ENCODE data around the gene IRF8.

IRF8 gene

DNA sequence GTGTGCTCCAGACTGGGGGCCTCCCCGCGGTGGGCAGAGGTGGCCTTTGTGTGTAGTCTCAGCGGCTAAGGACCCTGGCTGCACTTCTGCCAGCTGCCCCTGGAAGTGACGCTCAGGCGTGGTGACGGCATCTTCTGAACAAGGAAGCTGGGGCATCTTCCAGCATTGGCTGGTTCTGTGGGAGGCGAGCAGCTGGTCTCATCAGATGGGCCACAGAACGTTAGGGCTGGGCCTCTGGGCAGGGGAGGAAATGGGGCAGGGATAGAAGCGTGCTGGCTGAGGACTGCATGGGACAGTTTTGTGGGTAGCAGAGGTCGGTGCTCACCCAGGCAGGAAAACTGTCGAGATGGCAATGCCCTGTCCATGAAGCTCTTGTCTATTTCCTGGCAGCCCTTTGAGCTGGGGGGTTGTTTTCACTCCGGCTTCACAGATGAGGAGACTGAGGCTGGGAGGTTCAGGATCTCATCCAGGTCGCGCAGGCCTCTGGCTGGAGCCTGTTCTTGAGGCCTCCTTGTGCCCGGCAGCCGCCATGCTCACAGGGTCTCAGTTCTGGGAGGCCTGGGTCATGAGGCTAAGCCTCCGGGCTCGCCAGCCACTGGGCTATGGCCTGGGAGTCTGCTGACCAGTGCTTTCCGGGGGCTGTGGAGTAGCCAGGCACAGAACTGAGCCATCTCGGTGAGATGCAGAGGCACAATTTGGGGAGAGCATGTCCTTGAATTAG, 16.3 kb downstream of the IRF8 start:
- no peak for DNase-seq

DNA sequence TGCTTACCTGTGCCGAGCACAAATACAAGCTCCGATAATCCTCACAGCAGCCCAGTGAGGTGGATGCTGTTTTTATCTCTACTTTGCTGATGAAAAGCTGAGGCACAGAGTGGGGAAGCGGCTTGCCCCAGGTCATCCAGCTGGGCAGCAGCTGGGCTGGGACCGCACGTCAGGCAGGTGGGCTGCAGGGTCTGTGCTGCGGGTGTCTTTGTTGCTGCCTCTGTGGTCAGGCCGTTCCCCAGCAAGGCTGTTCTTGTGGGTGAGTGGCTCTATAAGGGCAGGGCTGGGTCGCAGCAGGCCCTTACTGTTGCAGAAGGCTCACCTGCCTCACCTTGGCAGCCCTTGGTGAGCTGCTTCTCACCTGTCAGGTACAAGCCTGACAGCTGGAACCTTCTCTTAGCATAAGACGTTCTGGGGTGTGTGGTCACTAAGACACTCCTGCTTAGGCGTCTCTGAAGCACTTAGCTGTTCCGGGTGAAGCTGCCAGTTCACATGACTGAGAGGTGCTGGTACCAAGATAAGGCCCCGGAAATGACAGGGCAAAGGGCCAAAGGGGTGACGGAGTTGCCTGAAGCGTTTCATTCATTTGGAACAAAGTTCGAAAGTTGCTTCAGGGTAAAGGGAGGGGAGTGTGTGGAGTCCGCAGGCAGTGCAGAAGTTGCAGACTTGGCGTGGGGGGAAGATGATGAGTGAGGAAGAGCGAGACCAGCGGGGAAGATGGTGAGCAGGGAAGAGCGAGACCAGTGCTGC, 17.4 kb downstream of the IRF8 start:
- DNase-seq, result no peak

- DNase-seq, result no peak
Measured at GRCh38 chr16:85917012-85917411, 18.1 kb downstream of the IRF8 start.

DNA sequence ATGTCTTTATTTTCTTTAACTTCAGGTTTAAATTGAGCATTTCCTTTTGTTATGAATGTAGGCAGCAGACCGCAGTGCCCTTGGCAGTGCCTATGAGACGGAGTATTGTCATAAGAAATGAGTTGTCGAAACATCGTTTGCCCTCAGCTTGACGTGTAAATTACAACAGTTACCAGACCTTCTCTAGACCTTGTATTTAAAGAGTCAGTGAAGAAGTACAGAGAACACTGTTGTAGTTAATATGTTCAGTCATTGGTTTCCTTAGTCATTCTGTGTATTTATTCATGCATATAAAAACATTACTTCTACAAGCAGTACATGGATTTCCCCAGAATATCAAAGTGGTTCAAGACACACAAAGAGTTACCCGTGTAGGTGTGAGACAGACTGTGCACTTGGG, 19.0 kb downstream of the IRF8 start:
- no peak for DNase-seq

DNA sequence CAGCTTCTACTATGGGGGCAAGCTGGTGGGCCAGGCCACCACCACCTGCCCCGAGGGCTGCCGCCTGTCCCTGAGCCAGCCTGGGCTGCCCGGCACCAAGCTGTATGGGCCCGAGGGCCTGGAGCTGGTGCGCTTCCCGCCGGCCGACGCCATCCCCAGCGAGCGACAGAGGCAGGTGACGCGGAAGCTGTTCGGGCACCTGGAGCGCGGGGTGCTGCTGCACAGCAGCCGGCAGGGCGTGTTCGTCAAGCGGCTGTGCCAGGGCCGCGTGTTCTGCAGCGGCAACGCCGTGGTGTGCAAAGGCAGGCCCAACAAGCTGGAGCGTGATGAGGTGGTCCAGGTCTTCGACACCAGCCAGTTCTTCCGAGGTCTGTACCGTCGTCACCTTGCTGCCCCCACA, 19.5 kb downstream of the IRF8 start:
- no peak for DNase-seq

- DNase-seq, result no peak
Measured at GRCh38 chr16:85919271-85920267, 20.6 kb downstream of the IRF8 start.

DNA sequence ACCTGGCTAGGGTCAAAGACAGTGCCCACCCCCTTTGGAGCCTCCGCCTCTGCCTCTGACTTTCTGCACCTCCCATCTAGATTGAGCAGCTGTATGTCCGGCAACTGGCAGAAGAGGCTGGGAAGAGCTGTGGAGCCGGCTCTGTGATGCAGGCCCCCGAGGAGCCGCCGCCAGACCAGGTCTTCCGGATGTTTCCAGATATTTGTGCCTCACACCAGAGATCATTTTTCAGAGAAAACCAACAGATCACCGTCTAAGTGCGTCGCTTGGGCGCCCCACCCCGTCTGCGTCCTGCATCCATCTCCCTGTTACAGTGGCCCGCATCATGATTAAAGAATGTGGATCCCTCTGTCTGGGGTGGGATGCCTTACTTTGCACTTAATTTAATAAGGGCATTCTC, 22.1 kb downstream of the IRF8 start:
- no peak for DNase-seq

GRCh38 chr16:85923153-85924021, 24.4 kb downstream of the IRF8 start:
- DNase-seq, result no peak

GRCh38 chr16:85924675-85925074, 25.7 kb downstream of the IRF8 start:
- DNase-seq, result no peak

DNA sequence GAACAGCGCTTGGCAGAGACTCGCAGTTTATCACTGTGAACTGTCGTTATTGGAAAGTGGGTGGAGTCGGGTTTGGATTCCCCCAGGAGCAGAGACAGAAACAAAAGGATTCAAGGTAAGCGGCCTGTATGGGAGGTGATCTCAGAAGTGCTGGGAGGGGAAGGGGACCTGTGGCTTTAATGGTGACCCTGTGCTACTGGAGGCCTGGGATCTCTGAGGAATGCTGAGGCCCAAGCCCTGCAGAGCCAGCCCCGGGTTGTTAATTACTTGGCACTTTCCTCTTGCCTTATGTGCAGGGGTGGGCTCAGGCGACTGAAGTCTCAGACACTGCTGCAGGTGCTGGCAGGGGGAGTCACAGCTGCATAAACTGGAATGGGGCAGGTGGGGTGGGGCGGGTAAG, 27.4 kb downstream of the IRF8 start:
- no peak for DNase-seq

DNA sequence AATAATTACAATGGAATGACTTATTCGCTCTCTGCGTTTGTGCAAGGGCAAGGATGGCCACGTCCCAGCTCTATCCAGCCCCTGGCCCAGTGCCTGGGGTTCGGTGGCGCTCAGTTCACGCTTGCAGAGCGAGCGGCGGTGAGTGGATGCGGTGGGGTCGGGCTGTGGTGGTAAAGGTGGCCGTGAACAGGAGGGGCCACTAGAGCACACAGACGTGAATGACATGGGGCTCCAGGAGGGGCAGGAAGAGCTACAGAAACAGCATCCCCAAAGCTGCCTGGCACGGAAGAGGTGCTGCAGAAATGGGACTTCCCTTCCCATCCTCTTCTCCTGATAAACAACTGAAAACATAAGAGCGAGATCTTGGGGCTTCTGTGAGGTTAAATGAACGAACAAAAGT, 28.4 kb downstream of the IRF8 start:
- no peak for DNase-seq

DNA sequence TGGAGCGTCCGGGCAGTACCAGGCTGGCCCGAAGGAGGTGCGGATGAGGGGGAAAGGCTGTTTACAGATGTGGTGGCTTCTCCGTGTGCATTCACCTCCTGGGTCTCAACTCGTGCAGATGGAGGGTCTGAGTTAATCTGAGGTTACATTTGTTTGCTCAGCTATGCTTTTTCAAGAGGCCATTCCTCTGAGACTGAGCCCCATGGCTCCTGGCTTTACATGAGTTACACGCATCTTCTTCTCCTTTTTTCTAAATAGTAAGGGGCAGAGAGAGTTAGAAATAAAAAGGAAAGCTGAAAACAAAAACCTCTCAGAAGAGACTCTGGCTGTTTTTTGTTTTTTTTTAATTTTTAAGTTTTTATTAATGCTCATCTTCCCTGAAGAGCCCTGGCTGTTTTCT, 29.0 kb downstream of the IRF8 start:
- DNase-seq, result no peak

DNA sequence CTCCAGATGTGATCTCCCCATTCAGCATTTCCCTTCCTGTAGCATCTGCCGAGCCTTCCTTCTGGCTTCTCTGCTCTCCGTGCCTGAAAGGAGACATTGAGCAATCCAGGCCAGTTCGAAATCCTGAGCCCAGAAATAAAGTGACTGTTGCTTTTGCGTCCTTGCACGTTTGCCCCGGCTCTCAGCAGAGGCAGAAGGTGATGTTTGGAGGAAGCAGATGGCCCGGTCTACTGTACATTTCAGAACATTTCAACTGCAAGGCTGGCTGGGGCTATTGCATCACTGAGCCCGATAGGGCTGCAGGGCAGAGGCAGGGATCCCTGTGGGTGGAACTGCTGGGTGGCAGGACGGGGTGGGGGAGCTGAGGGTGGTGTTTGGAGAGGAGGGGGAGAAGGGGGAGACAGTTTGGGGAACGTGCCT, 29.4 kb downstream of the IRF8 start:
- no peak for DNase-seq

DNA sequence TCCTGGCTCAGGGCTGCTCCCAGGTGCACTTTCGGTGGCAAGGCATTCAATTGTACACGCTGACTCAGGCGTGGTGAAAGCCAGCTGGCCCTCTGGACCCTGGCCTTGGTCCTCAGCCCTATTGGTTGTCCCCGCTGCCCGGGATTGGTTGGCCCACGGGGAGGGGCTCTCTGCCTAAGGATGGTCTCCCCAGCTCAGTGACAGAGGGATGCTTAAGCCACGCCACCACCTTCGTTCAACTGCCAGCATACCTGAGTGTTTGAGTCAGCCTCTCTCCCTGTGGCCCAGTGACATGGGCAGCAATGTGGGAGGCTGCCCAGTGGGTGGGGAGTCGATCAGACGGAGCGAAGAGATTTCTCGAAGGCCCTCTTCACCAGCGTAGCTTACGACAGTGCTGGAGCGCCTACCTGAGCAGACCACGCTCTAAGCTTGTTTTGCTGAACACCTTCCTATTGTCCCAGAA, 30.3 kb downstream of the IRF8 start:
- DNase-seq, result no peak

- DNase-seq, result no peak
Measured at GRCh38 chr16:85930301-85930700, 31.3 kb downstream of the IRF8 start.

DNA sequence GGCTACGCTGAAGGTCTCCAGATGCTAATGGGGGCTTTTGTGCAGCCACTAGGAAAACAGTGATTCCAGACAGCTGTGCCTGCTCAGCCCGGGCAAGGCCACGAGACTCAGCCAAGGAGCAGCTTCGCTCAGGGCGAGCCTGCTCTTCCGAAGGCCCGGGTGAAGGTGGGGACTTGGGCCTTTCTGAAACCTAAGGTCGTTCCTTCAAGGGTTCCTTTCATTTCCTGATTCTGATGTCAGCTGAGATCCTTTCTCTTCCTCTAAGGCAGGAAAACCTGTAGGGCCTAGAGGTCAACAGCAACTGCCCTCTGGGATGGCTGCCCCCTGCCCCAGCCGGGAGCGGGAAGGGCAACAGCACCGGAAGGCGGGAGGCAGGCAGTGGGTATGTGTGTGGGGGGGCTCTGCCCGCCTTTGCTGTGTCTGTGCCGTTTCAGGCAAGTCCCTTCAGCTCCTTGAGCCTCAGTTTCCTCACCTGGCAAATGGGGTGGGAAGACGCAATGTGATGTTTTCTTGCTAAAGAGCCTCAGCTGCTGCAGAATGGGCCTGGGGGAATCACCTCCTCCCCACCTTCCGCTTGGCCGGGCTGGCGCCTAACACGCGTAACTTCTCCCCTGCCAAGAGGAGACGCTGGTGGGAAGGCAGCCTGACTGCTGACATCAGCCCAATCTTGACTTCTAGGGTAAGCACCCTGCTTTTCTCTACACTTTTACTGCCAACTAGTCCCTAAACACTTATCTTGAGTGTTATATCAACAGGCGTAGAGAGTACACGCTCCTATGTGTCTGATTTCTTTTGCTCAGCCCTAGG, 32.8 kb downstream of the IRF8 start:
- DNase-seq, result no peak

DNA sequence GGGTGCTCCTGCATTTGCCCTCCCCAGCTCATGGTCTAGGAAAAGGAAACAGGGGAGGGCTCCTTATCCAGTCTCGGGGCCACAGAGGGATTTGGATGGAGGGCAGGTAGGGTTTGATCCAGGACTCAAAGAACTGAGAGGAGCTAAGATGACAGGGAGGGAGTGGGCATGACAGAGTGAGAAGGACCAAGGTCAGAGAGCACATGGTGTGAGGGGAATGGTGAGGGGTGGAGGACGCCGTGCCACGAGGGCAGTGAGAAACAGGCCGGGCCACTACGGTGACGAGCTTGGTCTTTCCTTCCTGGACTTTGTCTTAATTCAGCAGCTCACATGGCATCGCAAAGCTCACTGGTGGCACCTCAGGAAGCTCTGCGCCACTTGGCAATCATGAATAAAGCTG, 35.2 kb downstream of the IRF8 start:
- DNase-seq, result no peak

DNA sequence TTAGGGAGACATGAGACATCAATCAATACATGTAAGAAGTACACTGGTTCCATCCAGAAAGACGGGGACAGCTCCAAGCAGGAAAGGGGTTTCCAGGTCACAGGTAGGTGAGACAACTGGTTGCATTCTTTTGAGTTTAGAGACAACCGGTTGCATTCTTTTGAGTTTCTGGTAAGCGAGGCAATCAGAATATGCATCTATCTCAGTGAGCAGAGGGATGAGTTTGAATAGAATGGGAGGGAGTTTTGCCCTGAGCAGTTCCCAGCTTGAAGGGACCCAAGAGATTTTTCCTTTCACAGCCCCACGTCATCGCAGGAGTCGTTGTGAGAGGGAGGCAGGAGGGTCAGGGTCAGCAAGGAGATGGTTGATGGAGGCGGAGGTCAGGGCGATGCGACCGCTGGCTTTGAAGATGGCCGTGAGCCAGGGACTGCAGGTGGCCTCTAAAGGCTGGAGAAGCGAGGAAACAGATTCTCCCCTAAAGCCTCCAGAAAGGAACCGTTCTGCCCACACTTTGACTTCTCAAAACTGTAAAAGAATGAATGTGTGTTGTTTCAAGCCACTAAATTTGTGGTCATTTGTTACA, 36.5 kb downstream of the IRF8 start:
- no peak for DNase-seq

GRCh38 chr16:85935974-85936760, 37.2 kb downstream of the IRF8 start:
- no peak for DNase-seq

GRCh38 chr16:85936816-85937215, 37.9 kb downstream of the IRF8 start:
- DNase-seq, result no peak
